Calu3 (cell line): ENCODE results near the gene MRC1. TPM values are rescaled to one million over a fixed set of nuclear protein-coding genes. Genes with fewer than 3 reads are reported as not detected.

ENCODE experiments used
- BruUV-seq: library from RNA; stranded (reverse); fragments of 400-500 nt; replicated peaks from 2 replicates; lab custom pipeline; 2021; lab: Mats Ljungman, UMichigan
- CTCF ChIA-PET: fragments of 300-600 bp; sonication (Branson Sonifier 250); formaldehyde crosslinking; loops from one replicate; lab custom pipeline; 2022; ENCODE audit warnings: antibody characterized with exemption; lab: Charles Lee
- DNase-seq: peaks from one replicate; pipeline ENCODE4 v3.0.0; 2022
- H3K27ac Mint-ChIP-seq: one replicate; pipeline ENCODE4 v1.8.0; 2022; ENCODE audit warnings: mixed read lengths; ENCODE audit not compliant: unreplicated experiment
- H3K27me3 Mint-ChIP-seq: one replicate; pipeline ENCODE4 v1.8.0; 2022; ENCODE audit warnings: mixed read lengths; ENCODE audit not compliant: unreplicated experiment
- H3K36me3 Mint-ChIP-seq: one replicate; pipeline ENCODE4 v1.8.0; 2022; ENCODE audit warnings: mild to moderate bottlenecking, moderate library complexity, mixed read lengths; ENCODE audit not compliant: insufficient read depth, unreplicated experiment
- H3K4me1 Mint-ChIP-seq: one replicate; pipeline ENCODE4 v1.8.0; 2022; ENCODE audit warnings: mild to moderate bottlenecking, low read depth, mixed read lengths; ENCODE audit not compliant: unreplicated experiment
- H3K4me3 Mint-ChIP-seq: one replicate; pipeline ENCODE4 v1.8.0; 2022; ENCODE audit warnings: mild to moderate bottlenecking, low read depth, moderate library complexity, mixed read lengths; ENCODE audit not compliant: unreplicated experiment
- H3K9me3 Mint-ChIP-seq: one replicate; pipeline ENCODE4 v1.8.0; 2022; ENCODE audit warnings: low read depth, mixed read lengths; ENCODE audit not compliant: unreplicated experiment
- intact Hi-C: fragments of 100-400 bp; cut with micrococcal nuclease; formaldehyde crosslinking; loops from one replicate; pipeline ENCODE4 v1.10.0; 2022; ENCODE audit not compliant: unreplicated experiment
- total RNA-seq: library from RNA; stranded (reverse); gene quantifications from 2 replicates; pipeline ENCODE4 v1.2.3, GENCODE V29; 2022
- TF ChIP-seq, protein P1 (sequence below): fragments of 200-600 bp; IDR thresholded peaks from one replicate; pipeline ENCODE4 v1.8.0; 2022; ENCODE audit warnings: antibody characterized with exemption; ENCODE audit not compliant: unreplicated experiment

Gene MRC1
- total RNA-seq, 1 experiment from 2014 or later = 0.09 TPM

DNA sequence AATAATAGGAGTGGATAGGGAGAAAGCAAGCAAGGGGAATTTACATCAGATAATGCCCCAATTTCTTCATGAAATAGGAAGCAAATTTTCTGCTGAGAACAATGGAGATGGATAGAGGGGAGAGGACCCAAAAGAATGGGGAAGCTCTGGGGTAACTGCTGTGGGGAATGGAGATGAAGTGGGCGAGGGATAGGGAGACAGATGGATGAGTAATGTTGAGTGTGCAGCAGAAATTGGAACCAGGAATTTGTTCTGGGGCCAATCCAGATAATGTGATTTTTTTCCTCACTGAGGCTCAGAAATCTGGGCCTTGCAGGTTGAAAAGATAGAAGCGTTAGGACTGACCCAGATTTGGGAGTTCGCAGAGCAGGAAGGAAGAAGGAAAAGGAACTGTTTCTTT, 24.5 kb upstream of the MRC1 start:
- TF ChIP-seq, protein P1, sequence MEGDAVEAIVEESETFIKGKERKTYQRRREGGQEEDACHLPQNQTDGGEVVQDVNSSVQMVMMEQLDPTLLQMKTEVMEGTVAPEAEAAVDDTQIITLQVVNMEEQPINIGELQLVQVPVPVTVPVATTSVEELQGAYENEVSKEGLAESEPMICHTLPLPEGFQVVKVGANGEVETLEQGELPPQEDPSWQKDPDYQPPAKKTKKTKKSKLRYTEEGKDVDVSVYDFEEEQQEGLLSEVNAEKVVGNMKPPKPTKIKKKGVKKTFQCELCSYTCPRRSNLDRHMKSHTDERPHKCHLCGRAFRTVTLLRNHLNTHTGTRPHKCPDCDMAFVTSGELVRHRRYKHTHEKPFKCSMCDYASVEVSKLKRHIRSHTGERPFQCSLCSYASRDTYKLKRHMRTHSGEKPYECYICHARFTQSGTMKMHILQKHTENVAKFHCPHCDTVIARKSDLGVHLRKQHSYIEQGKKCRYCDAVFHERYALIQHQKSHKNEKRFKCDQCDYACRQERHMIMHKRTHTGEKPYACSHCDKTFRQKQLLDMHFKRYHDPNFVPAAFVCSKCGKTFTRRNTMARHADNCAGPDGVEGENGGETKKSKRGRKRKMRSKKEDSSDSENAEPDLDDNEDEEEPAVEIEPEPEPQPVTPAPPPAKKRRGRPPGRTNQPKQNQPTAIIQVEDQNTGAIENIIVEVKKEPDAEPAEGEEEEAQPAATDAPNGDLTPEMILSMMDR = no peak
- BruUV-seq = no TSS peak
- intact Hi-C loops = no loop called here
- DNase-seq = no peak
- no peaks in the 10 kb centered on the region for H3K4me1 Mint-ChIP-seq
- CTCF ChIA-PET = no interaction called here
- H3K4me3 Mint-ChIP-seq = no peak overlapping the region
- no peaks in the 10 kb centered on the region for H3K27me3 Mint-ChIP-seq
- no peaks in the 10 kb centered on the region for H3K9me3 Mint-ChIP-seq
- no peak overlapping the region for H3K27ac Mint-ChIP-seq
- H3K36me3 Mint-ChIP-seq = no peaks in the 10 kb centered on the region

DNA sequence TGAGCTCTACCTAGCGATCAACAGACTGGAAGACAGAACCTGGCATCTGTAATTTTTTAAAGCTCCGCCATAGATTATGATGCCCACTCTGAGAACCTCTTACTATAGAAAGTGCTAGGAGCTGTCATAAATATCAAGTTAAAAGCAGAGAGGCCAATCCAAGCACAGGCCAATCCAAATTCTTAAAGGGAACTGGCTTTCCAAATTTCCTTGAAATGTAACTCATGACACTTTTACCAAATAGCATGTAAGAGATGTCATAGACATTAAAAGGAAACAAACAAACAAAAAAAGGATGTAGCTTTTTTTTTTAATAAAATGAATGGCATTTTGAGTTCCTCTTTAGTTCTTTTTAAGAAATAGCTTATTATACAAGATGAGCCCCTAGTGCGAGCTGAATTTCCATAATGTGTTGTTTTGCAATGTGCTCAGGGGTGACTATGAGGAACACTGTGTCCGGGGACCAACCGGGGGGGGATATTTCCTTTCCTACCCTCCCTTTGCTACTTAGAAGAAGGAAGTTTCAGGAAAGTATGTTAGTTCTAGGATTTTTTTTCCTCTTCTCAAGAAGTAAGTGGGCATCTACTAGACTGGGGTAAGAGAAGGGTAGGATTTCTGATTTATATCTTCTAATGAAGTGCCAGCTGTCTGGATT, 23.7 kb upstream of the MRC1 start:
- DNase-seq = no peak
- BruUV-seq = no TSS peak
- Mint-ChIP-seq H3K27me3 (no peaks in the 10 kb centered on the region), H3K4me3 (no peak overlapping the region), H3K4me1 (no peaks in the 10 kb centered on the region), H3K36me3 (no peaks in the 10 kb centered on the region), H3K9me3 (no peaks in the 10 kb centered on the region), H3K27ac (no peak overlapping the region)
- CTCF ChIA-PET = no interaction called here
- TF ChIP-seq, protein P1 = no peak
- intact Hi-C loops = no loop called here

GRCh38 chr10:17787087-17787961, 21.8 kb upstream of the MRC1 start:
- Mint-ChIP-seq H3K4me3 (no peak overlapping the region), H3K9me3 (no peaks in the 10 kb centered on the region), H3K27ac (no peak overlapping the region), H3K27me3 (no peaks in the 10 kb centered on the region), H3K36me3 (no peaks in the 10 kb centered on the region), H3K4me1 (no peaks in the 10 kb centered on the region)
- CTCF ChIA-PET = no interaction called here
- no peak for DNase-seq
- TF ChIP-seq, protein P1 = no peak
- intact Hi-C loops = no loop called here
- no TSS peak for BruUV-seq

DNA sequence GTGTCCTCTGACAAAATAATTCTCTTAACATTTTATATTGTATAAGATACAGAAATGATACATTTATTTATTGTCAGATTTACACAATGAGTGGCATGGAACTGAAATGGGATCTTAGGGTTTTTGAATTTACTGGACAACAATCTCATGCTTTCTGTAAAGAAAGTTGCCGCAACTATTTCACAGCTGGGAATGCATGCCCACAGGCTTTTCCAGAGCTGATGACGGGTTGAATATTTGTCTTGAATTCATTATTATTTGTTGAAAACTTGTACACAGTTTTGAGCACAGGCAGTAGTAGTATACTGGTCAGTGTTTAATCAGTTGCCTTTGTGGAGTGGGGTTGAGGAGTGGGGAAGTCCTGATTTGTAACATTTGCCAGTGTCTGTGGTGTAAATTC, 20.5 kb upstream of the MRC1 start:
- Mint-ChIP-seq H3K4me3 (no peak overlapping the region), H3K4me1 (no peaks in the 10 kb centered on the region), H3K9me3 (no peaks in the 10 kb centered on the region), H3K36me3 (no peaks in the 10 kb centered on the region), H3K27me3 (no peaks in the 10 kb centered on the region), H3K27ac (no peak overlapping the region)
- intact Hi-C loops = no loop called here
- TF ChIP-seq, protein P1 = no peak
- DNase-seq = no peak
- BruUV-seq = no TSS peak
- CTCF ChIA-PET = interaction anchor here (0.6 kb wide), 1 partner anchor 762 kb away, joined by 4 read pairs; no protein-coding TSS in a partner anchor
